Smooth muscle cell of the coronary artery (primary cell): ENCODE results near the gene FBXL17. TPM values are rescaled to one million over a fixed set of nuclear protein-coding genes. Genes with fewer than 3 reads are reported as not detected.

Experiments used
- total RNA-seq: library from RNA; depleted of rRNA; stranded (reverse); fragments of >200 nt; gene quantifications from 2 replicates; pipeline ENCODE4 v1.2.3, GENCODE V29; 2014; ENCODE audit warnings: low replicate concordance

The FBXL17 gene
- 6.9 and 7.7 TPM in 2 replicates for total RNA-seq

GRCh38 chr5:108381954-108382783, at the start of gene FBXL17:
FBXL17 (minus strand) TSS chr5:108382098.

